ENCODE measurements around the gene SLC2A6.

SLC2A6 gene

GRCh38 chr9:133476941-133477340, 2.0 kb downstream of the SLC2A6 start:
- TF ChIP-seq MYC (IDR thresholded peaks at IDR 0.05; ENCODE audit: low read depth, low read length) (no peak), POLR2A (IDR thresholded peaks at IDR 0.05; ENCODE audit: extremely low read depth, insufficient read length) (no peak), MAX (IDR thresholded peaks at IDR 0.05; ENCODE audit: low read depth, low read length) (no peak), CTCF (IDR thresholded peaks at IDR 0.05; ENCODE audit: low read depth, low read length) (no peak)
- no peak overlapping the region for H3K4me3 ChIP-seq (ENCODE audit: low read depth, low read length)
- no peak for DNase-seq (ENCODE audit: low read depth)

GRCh38 chr9:133476036-133476931, 2.6 kb downstream of the SLC2A6 start:
- peak; percentile 78 for DNase-seq (ENCODE audit: low read depth)
- no peak for TF ChIP-seq POLR2A (IDR thresholded peaks at IDR 0.05; ENCODE audit: extremely low read depth, insufficient read length)
- no peak for TF ChIP-seq MAX (IDR thresholded peaks at IDR 0.05; ENCODE audit: low read depth, low read length)
- no peak overlapping the region for H3K4me3 ChIP-seq (ENCODE audit: low read depth, low read length)

- no peak overlapping the region for H3K4me3 ChIP-seq (ENCODE audit: low read depth, low read length)
- DNase-seq (ENCODE audit: low read depth) = no peak
- no peak for TF ChIP-seq CTCF (IDR thresholded peaks at IDR 0.05; ENCODE audit: low read depth, low read length)
Measured at GRCh38 chr9:133475292-133476012, 3.4 kb downstream of the SLC2A6 start.

GRCh38 chr9:133474853-133475252, 4.0 kb downstream of the SLC2A6 start:
- no peak overlapping the region for H3K4me3 ChIP-seq (ENCODE audit: low read depth, low read length)
- no peak for DNase-seq (ENCODE audit: low read depth)
- no peak for TF ChIP-seq MAX (IDR thresholded peaks at IDR 0.05; ENCODE audit: low read depth, low read length)
- TF ChIP-seq MYC (IDR thresholded peaks at IDR 0.05; ENCODE audit: low read depth, low read length) = no peak
- no peak for TF ChIP-seq POLR2A (IDR thresholded peaks at IDR 0.05; ENCODE audit: extremely low read depth, insufficient read length)
- no peak for TF ChIP-seq CTCF (IDR thresholded peaks at IDR 0.05; ENCODE audit: low read depth, low read length)

- peak; percentile 73 for DNase-seq (ENCODE audit: low read depth)
- no peak overlapping the region for H3K4me3 ChIP-seq (ENCODE audit: low read depth, low read length)
- TF ChIP-seq MYC (IDR thresholded peaks at IDR 0.05; ENCODE audit: low read depth, low read length) = no peak
- TF ChIP-seq POLR2A (IDR thresholded peaks at IDR 0.05; ENCODE audit: extremely low read depth, insufficient read length) = no peak
- TF ChIP-seq CTCF (IDR thresholded peaks at IDR 0.05; ENCODE audit: low read depth, low read length) = no peak
- peak; percentile 23; the same call in 1 of the 2 replicates for TF ChIP-seq MAX (IDR thresholded peaks at IDR 0.05; ENCODE audit: low read depth, low read length)
Measured at GRCh38 chr9:133474215-133474614, 4.7 kb downstream of the SLC2A6 start.

GRCh38 chr9:133473743-133474142, 5.2 kb downstream of the SLC2A6 start:
- H3K4me3 ChIP-seq (ENCODE audit: low read depth, low read length) = no peak overlapping the region
- no peak for TF ChIP-seq MAX (IDR thresholded peaks at IDR 0.05; ENCODE audit: low read depth, low read length)
- TF ChIP-seq MYC (IDR thresholded peaks at IDR 0.05; ENCODE audit: low read depth, low read length) = no peak
- TF ChIP-seq POLR2A (IDR thresholded peaks at IDR 0.05; ENCODE audit: extremely low read depth, insufficient read length) = no peak
- no peak for TF ChIP-seq CTCF (IDR thresholded peaks at IDR 0.05; ENCODE audit: low read depth, low read length)
- no peak for DNase-seq (ENCODE audit: low read depth)
